Measurements from ENCODE around the gene CNOT8.

DNA sequence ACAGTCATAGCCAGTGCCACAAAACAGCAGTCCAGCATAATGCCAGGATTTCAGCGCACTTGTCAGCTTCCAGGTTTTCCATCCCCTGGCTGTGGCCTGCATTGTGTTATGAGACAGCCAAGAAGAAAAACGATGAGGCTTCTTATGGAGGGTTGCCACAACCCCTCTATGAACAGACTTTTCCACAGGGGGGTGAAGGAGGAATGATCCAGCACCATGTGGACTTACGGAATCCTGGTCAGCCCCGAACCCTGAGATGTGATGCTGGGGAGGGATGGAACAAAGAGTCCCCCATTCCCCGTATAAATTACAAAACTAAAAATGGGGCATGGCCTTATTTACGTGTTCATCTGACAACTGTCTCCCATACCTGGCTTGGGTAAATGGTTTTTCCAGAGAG, 40.6 kb upstream of the CNOT8 start:
- no peak for TF ChIP-seq POLR2AphosphoS5 (IDR thresholded peaks at IDR 0.05)
- TF ChIP-seq, protein P1, sequence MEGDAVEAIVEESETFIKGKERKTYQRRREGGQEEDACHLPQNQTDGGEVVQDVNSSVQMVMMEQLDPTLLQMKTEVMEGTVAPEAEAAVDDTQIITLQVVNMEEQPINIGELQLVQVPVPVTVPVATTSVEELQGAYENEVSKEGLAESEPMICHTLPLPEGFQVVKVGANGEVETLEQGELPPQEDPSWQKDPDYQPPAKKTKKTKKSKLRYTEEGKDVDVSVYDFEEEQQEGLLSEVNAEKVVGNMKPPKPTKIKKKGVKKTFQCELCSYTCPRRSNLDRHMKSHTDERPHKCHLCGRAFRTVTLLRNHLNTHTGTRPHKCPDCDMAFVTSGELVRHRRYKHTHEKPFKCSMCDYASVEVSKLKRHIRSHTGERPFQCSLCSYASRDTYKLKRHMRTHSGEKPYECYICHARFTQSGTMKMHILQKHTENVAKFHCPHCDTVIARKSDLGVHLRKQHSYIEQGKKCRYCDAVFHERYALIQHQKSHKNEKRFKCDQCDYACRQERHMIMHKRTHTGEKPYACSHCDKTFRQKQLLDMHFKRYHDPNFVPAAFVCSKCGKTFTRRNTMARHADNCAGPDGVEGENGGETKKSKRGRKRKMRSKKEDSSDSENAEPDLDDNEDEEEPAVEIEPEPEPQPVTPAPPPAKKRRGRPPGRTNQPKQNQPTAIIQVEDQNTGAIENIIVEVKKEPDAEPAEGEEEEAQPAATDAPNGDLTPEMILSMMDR (IDR thresholded peaks at IDR 0.05), result no peak
- TF ChIP-seq EP300 (IDR thresholded peaks at IDR 0.05), result no peak

All from sigmoid colon (tissue), 4 donors.